HEK293T (cell line): ENCODE data around the gene SEMA3A.

Source experiments
- BHLHE40 ChIP-seq: fragments of 450-650 bp; IDR thresholded peaks from 2 replicates; pipeline ENCODE4 v1.6.1; 2016; ENCODE audit warnings: mild to moderate bottlenecking, moderate library complexity, borderline replicate concordance
- ELF4 ChIP-seq: fragments of 450-650 bp; IDR thresholded peaks from 2 replicates; pipeline ENCODE4 v1.6.1; 2017; ENCODE audit warnings: antibody characterized with exemption
- FOXA1 ChIP-seq: fragments of 450-650 bp; IDR thresholded peaks from 2 replicates; pipeline ENCODE4 v1.6.1; 2016; ENCODE audit warnings: mild to moderate bottlenecking
- HDGF ChIP-seq: fragments of 450-650 bp; IDR thresholded peaks from 2 replicates; pipeline ENCODE4 v1.6.1; 2017; ENCODE audit warnings: antibody characterized with exemption, borderline replicate concordance
- SP1 ChIP-seq: fragments of 450-650 bp; IDR thresholded peaks from 2 replicates; pipeline ENCODE4 v1.6.1; 2017

GRCh38 chr7:84013616-84014240 is 180.9 kb downstream of the SEMA3A start:
- TF ChIP-seq ELF4 (no peak), SP1 (no peak), FOXA1 (no peak), HDGF (no peak), BHLHE40 (no peak)
